H9 (cell line): Measurements from ENCODE around the gene CDC27. TPM values are rescaled to one million over a fixed set of nuclear protein-coding genes. Genes with fewer than 3 reads are reported as not detected.

ENCODE experiments used
- DNase-seq: peaks from one replicate; pipeline ENCODE4 v3.0.0-alpha.2; 2017
- H2AFZ ChIP-seq: one replicate; pipeline ENCODE4 v1.6.1; 2013; ENCODE audit warnings: mild to moderate bottlenecking, low read length, control low read depth, moderate library complexity
- H2AK5ac ChIP-seq: 2 replicates; pipeline ENCODE4 v1.6.1; 2013; ENCODE audit warnings: low read length, control low read depth, mixed read lengths; ENCODE audit not compliant: insufficient read length
- H2BK120ac ChIP-seq: one replicate; pipeline ENCODE4 v1.6.1; 2013; ENCODE audit warnings: low read depth, mild to moderate bottlenecking, low read length, control low read depth, inconsistent platforms; ENCODE audit not compliant: poor library complexity, severe bottlenecking
- H2BK12ac ChIP-seq: 2 replicates; pipeline ENCODE4 v1.6.1; 2013; ENCODE audit warnings: low read length, control low read depth, mixed read lengths, low read depth; ENCODE audit not compliant: insufficient read length
- H2BK15ac ChIP-seq: 2 replicates; pipeline ENCODE4 v1.6.1; 2013; ENCODE audit warnings: low read depth, low read length, control low read depth
- H2BK20ac ChIP-seq: one replicate; pipeline ENCODE4 v1.6.1; 2013; ENCODE audit warnings: low read depth, mild to moderate bottlenecking, low read length, control low read depth, inconsistent platforms; ENCODE audit not compliant: poor library complexity, severe bottlenecking
- H2BK5ac ChIP-seq: 2 replicates; pipeline ENCODE4 v1.6.1; 2013; ENCODE audit warnings: low read length, control low read depth, mixed read lengths; ENCODE audit not compliant: insufficient read length
- H3K14ac ChIP-seq: 2 replicates; pipeline ENCODE4 v1.6.1; 2013; ENCODE audit warnings: low read length, control low read depth; ENCODE audit not compliant: insufficient read depth
- H3K18ac ChIP-seq: 2 replicates; pipeline ENCODE4 v1.6.1; 2013; ENCODE audit warnings: low read depth, mild to moderate bottlenecking, mixed read lengths, low read length, control low read depth; ENCODE audit not compliant: insufficient read length
- H3K23ac ChIP-seq: 2 replicates; pipeline ENCODE4 v1.6.1; 2013; ENCODE audit warnings: low read length, control low read depth, mixed read lengths, low read depth; ENCODE audit not compliant: insufficient read length
- H3K23me2 ChIP-seq: 2 replicates; pipeline ENCODE4 v1.6.1; 2013; ENCODE audit warnings: low read depth, mild to moderate bottlenecking, mixed read lengths, low read length, control low read depth; ENCODE audit not compliant: insufficient read length, poor library complexity, severe bottlenecking
- H3K27ac ChIP-seq: 2 replicates; pipeline ENCODE4 v1.5.1; 2013; ENCODE audit warnings: low read length, control low read depth, mixed read lengths, low read depth; ENCODE audit not compliant: insufficient read length
- H3K27me3 ChIP-seq: 2 replicates; pipeline ENCODE4 v1.6.1; 2013; ENCODE audit warnings: low read length, control low read depth, inconsistent platforms; ENCODE audit not compliant: insufficient read depth
- H3K4ac ChIP-seq: 2 replicates; pipeline ENCODE4 v1.6.1; 2013; ENCODE audit warnings: low read depth, mild to moderate bottlenecking, control low read depth, inconsistent platforms, low read length, moderate library complexity
- H3K4me1 ChIP-seq: 2 replicates; pipeline ENCODE4 v1.6.1; 2013; ENCODE audit warnings: low read length, control low read depth, inconsistent platforms; ENCODE audit not compliant: insufficient read depth
- H3K4me2 ChIP-seq: 2 replicates; pipeline ENCODE4 v1.6.1; 2013; ENCODE audit warnings: low read length, control low read depth, mixed read lengths; ENCODE audit not compliant: insufficient read length, insufficient read depth
- H3K56ac ChIP-seq: 2 replicates; pipeline ENCODE4 v1.6.1; 2013; ENCODE audit warnings: low read depth, mild to moderate bottlenecking, mixed read lengths, low read length, control low read depth; ENCODE audit not compliant: insufficient read length
- H3K79me1 ChIP-seq: 2 replicates; pipeline ENCODE4 v1.6.1; 2013; ENCODE audit warnings: low read depth, mild to moderate bottlenecking, moderate library complexity, low read length, control low read depth, inconsistent platforms; ENCODE audit not compliant: insufficient read depth, poor library complexity, severe bottlenecking
- H3K79me2 ChIP-seq: 2 replicates; pipeline ENCODE4 v1.6.1; 2013; ENCODE audit warnings: low read length, control low read depth, inconsistent platforms; ENCODE audit not compliant: insufficient read depth
- H3K9ac ChIP-seq: 2 replicates; pipeline ENCODE4 v1.6.1; 2013; ENCODE audit warnings: low read length, control low read depth, mixed read lengths; ENCODE audit not compliant: insufficient read length; ENCODE audit errors: extremely low read depth
- H3K9me3 ChIP-seq: one replicate; pipeline ENCODE4 v1.6.1; 2013; ENCODE audit warnings: low read depth, low read length, inconsistent platforms; ENCODE audit not compliant: control insufficient read depth
- H3T11ph ChIP-seq: one replicate; pipeline ENCODE4 v1.6.1; 2013; ENCODE audit warnings: mild to moderate bottlenecking, low read length, control low read depth, inconsistent platforms
- H4K20me1 ChIP-seq: one replicate; pipeline ENCODE4 v1.6.1; 2013; ENCODE audit not compliant: control insufficient read depth, insufficient read length, insufficient read depth
- H4K5ac ChIP-seq: 2 replicates; pipeline ENCODE4 v1.6.1; 2013; ENCODE audit warnings: low read depth, mild to moderate bottlenecking, mixed read lengths, low read length, control low read depth; ENCODE audit not compliant: insufficient read length
- H4K8ac ChIP-seq: replicated peaks from 2 replicates; pipeline ENCODE4 v1.6.1; 2013; ENCODE audit warnings: low read length, control low read depth, mixed read lengths, low read depth; ENCODE audit not compliant: insufficient read length
- H4K91ac ChIP-seq: 2 replicates; pipeline ENCODE4 v1.6.1; 2013; ENCODE audit warnings: low read depth, mild to moderate bottlenecking, moderate library complexity, mixed read lengths, low read length, control low read depth; ENCODE audit not compliant: insufficient read length
- H3K27ac Mint-ChIP-seq, 3 experiments: 2 replicates in 2 of 3; 3 replicates in 1 of 3; pipeline ENCODE4 v1.8.0; 2020 to 2021; ENCODE audit warnings: mixed read lengths in 3 of 3, mild to moderate bottlenecking in 1 of 3, moderate library complexity in 1 of 3
- H3K27me3 Mint-ChIP-seq: 2 replicates; pipeline ENCODE4 v1.8.0; 2021; ENCODE audit warnings: low read depth, mild to moderate bottlenecking, moderate library complexity, mixed read lengths
- H3K36me3 Mint-ChIP-seq, 3 experiments: 2 replicates in 2 of 3; 3 replicates in 1 of 3; pipeline ENCODE4 v1.8.0; 2020 to 2021; ENCODE audit warnings: low read depth in 3 of 3, mixed read lengths in 3 of 3; ENCODE audit not compliant: insufficient read depth in 1 of 3
- H3K4me1 Mint-ChIP-seq, 2 experiments: 2 replicates each; pipeline ENCODE4 v1.8.0; 2020; ENCODE audit warnings: mixed read lengths in 2 of 2
- H3K4me3 Mint-ChIP-seq, 2 experiments: 2 replicates in 1 of 2; 3 replicates in 1 of 2; pipeline ENCODE4 v1.8.0; 2020 to 2021; ENCODE audit warnings: mild to moderate bottlenecking in 2 of 2, mixed read lengths in 2 of 2, moderate library complexity in 1 of 2
- H3K9me3 Mint-ChIP-seq, 2 experiments: 2 replicates in 1 of 2; 3 replicates in 1 of 2; pipeline ENCODE4 v1.8.0; 2020; ENCODE audit warnings: mild to moderate bottlenecking in 2 of 2, mixed read lengths in 2 of 2, moderate library complexity in 1 of 2
- CTCF ChIP-seq: fragments of 200-600 bp; sonication (generic); conservative IDR thresholded peaks from 3 replicates; pipeline ENCODE4 v1.8.0; 2021; ENCODE audit warnings: antibody characterized with exemption, mild to moderate bottlenecking
- WGBS: extraction: QIAGEN DNeasy Blood & Tissue Kit; methylation state at CpG from one replicate; pipeline ENCODE4 v1.1.7; 2013; ENCODE audit warnings: missing lambda C conversion rate, low lambda C conversion rate, mixed read lengths; ENCODE audit not compliant: insufficient read length; ENCODE audit errors: extremely low coverage; 5-methylcytosine and 5-hydroxymethylcytosine counted together
- total RNA-seq: library from RNA; stranded (reverse); gene quantifications from 2 replicates; pipeline ENCODE4 v1.2.1, GENCODE V29; 2021

Gene CDC27
- total RNA-seq, 1 experiment from 2014 or later = 82.5 TPM

GRCh38 chr17:47223460-47223859, 34.4 kb upstream of the CDC27 start:
- Mint-ChIP-seq H3K9me3 (peaks cover 13 to 22% of the 10 kb centered on the region in 2 experiments), H3K4me1 (peaks cover 20 to 21% of the 10 kb centered on the region in 2 experiments), H3K36me3 (peaks cover 0 to 13% (median 9%) of the 10 kb centered on the region in 3 experiments; a peak in 4 of 7 replicates), H3K4me3 (no peak overlapping the region), H3K27me3 (peaks cover 33% of the 10 kb centered on the region), H3K27ac (no peak overlapping the region)
- H2AK5ac ChIP-seq = no peak overlapping the region
- no peak overlapping the region for H3K56ac ChIP-seq
- no peak overlapping the region for H2AFZ ChIP-seq
- no peak overlapping the region for H3K27ac ChIP-seq
- no peak overlapping the region for H2BK12ac ChIP-seq
- no peak overlapping the region for H3K23ac ChIP-seq
- H3K23me2 ChIP-seq = no peaks in the 10 kb centered on the region
- H2BK15ac ChIP-seq = no peak overlapping the region
- no peak for DNase-seq
- H3K27me3 ChIP-seq = no peaks in the 10 kb centered on the region
- TF ChIP-seq CTCF = no peak
- H2BK5ac ChIP-seq = no peak overlapping the region
- no peak overlapping the region for H4K8ac ChIP-seq
- no peaks in the 10 kb centered on the region for H4K20me1 ChIP-seq
- H3K4ac ChIP-seq = no peak overlapping the region
- H3K18ac ChIP-seq = no peak overlapping the region
- H3K79me2 ChIP-seq = no peaks in the 10 kb centered on the region
- H3K4me1 ChIP-seq = peaks cover 5% of the 10 kb centered on the region; the same call in 1 of the 2 replicates
- no peak overlapping the region for H4K91ac ChIP-seq
- no CpG with 5 or more reads among the region's 5 CpGs for WGBS
- no peak overlapping the region for H2BK120ac ChIP-seq
- H3K4me2 ChIP-seq = no peak overlapping the region
- H3K9ac ChIP-seq = no peak overlapping the region
- no peaks in the 10 kb centered on the region for H3K9me3 ChIP-seq
- H2BK20ac ChIP-seq = no peak overlapping the region
- no peak overlapping the region for H3K14ac ChIP-seq
- H4K5ac ChIP-seq = no peak overlapping the region
- no peak overlapping the region for H3T11ph ChIP-seq
- H3K79me1 ChIP-seq = no peaks in the 10 kb centered on the region
